CD4-positive, alpha-beta T cell (primary cell): ENCODE data around the gene BTRC. TPM values are rescaled to one million over a fixed set of nuclear protein-coding genes. Genes with fewer than 3 reads are reported as not detected.

Experiments used
- ATAC-seq: fragments of 200-7000 bp; cut with Tn5 transposase; one replicate; pipeline ENCODE4 v1.10.0; 2022; ENCODE audit warnings: mild to moderate bottlenecking; ENCODE audit not compliant: poor library complexity
- CTCF ChIA-PET: fragments of 350-600 bp; sonication (Branson Sonifier 250); formaldehyde crosslinking; loops from one replicate; lab custom pipeline; 2021; ENCODE audit warnings: antibody characterized with exemption, inconsistent platforms; lab: Charles Lee
- POLR2A ChIA-PET: fragments of 350-600 bp; sonication (Branson Sonifier 250); formaldehyde crosslinking; loops from one replicate; lab custom pipeline; 2021; ENCODE audit warnings: antibody characterized with exemption, inconsistent platforms; lab: Charles Lee
- DNase-seq, 14 experiments: peaks; one replicate each; pipeline ENCODE4 v3.0.0-alpha.2; 2013 to 2020; ENCODE audit warnings: mixed read lengths in 2 of 14
- H3K27ac ChIP-seq, 2 donors: one replicate each; pipeline versions ENCODE4 v1.5.1 to v1.7.0; 2013; ENCODE audit warnings: low read length in 2 of 2, low read depth in 1 of 2, mild to moderate bottlenecking in 1 of 2
- H3K27me3 ChIP-seq, 2 experiments: 1 replicate in 1 of 2; 2 replicates in 1 of 2; pipeline versions ENCODE4 v1.6.1 to v1.7.0; 2013; ENCODE audit warnings: low read length in 2 of 2, control low read depth in 1 of 2, mild to moderate bottlenecking in 1 of 2, moderate library complexity in 1 of 2; ENCODE audit not compliant: insufficient read depth in 2 of 2, control insufficient read depth in 1 of 2
- H3K36me3 ChIP-seq: one replicate; pipeline ENCODE4 v1.6.1; 2013; ENCODE audit warnings: low read length, control low read depth; ENCODE audit not compliant: insufficient read depth
- H3K4me1 ChIP-seq: one replicate; pipeline ENCODE4 v1.6.1; 2013; ENCODE audit warnings: low read length, control low read depth; ENCODE audit not compliant: insufficient read depth
- H3K4me3 ChIP-seq: one replicate; pipeline ENCODE4 v1.5.1; 2013; ENCODE audit warnings: mild to moderate bottlenecking, low read length, moderate library complexity
- H3K9me3 ChIP-seq, 2 experiments: 1 replicate in 1 of 2; 2 replicates in 1 of 2; pipeline versions ENCODE4 v1.6.1 to v1.7.0; 2013; ENCODE audit warnings: low read length in 2 of 2, mild to moderate bottlenecking in 2 of 2, control low read depth in 1 of 2, moderate library complexity in 1 of 2; ENCODE audit not compliant: control insufficient read depth in 1 of 2, insufficient read depth in 1 of 2
- H3K27ac Mint-ChIP-seq: one replicate; pipeline ENCODE4 v1.8.0; 2020; ENCODE audit warnings: mixed read lengths
- H3K27me3 Mint-ChIP-seq: one replicate; pipeline ENCODE4 v1.8.0; 2021; ENCODE audit warnings: mixed read lengths
- H3K36me3 Mint-ChIP-seq: one replicate; pipeline ENCODE4 v1.8.0; 2021; ENCODE audit warnings: low read depth, mixed read lengths
- H3K4me1 Mint-ChIP-seq: one replicate; pipeline ENCODE4 v1.8.0; 2021; ENCODE audit warnings: low read depth, mixed read lengths
- H3K4me3 Mint-ChIP-seq: one replicate; pipeline ENCODE4 v1.8.0; 2020; ENCODE audit warnings: mild to moderate bottlenecking, mixed read lengths
- H3K9me3 Mint-ChIP-seq: one replicate; pipeline ENCODE4 v1.8.0; 2020; ENCODE audit warnings: mixed read lengths
- CTCF ChIP-seq: fragments of 200-600 bp; IDR thresholded peaks from one replicate; pipeline ENCODE4 v1.8.0; 2022; ENCODE audit warnings: antibody characterized with exemption, mild to moderate bottlenecking
- intact Hi-C, 2 experiments: fragments of 100-400 bp; cut with DNase I in 1 of 2; cut with micrococcal nuclease in 1 of 2; formaldehyde crosslinking; loops; one replicate each; pipeline versions ENCODE4 v1.15.1 to v1.9.0; 2023 to 2025; cut with DNase I, micrococcal nuclease
- total RNA-seq, 174 experiments: library from RNA in 2 of 174; stranded (reverse) in 2 of 174; gene quantifications; one replicate each; pipeline ENCODE4 v1.2.3 and lab custom pipeline; 2021 to 2026

BTRC gene
- total RNA-seq, 2 experiments from 2014 or later, result 13.1 to 13.2 TPM

GRCh38 chr10:101363850-101364400 is 10.0 kb downstream of the BTRC start:
- H3K4me3 Mint-ChIP-seq, result no peak overlapping the region
- POLR2A ChIA-PET, result interaction anchor here (0.7 kb wide), 1 partner anchor 26 kb away, joined by 3 read pairs; no protein-coding TSS in a partner anchor
- H3K27me3 Mint-ChIP-seq, result no peaks in the 10 kb centered on the region
- peaks cover 26% of the 10 kb centered on the region for H3K4me1 Mint-ChIP-seq
- Histone ChIP-seq H3K27ac (no peak overlapping the region), H3K36me3 (peaks cover 3% of the 10 kb centered on the region), H3K9me3 (no peaks in the 10 kb centered on the region), H3K27me3 (no peaks in the 10 kb centered on the region), H3K4me1 (no peaks in the 10 kb centered on the region), H3K4me3 (no peak overlapping the region)
- no peak overlapping the region for H3K27ac Mint-ChIP-seq
- DNase-seq (no peak), ATAC-seq (no peak)
- CTCF ChIA-PET, result interaction anchor here (1.2 kb wide), 1 partner anchor 103 kb away, joined by 4 read pairs; no protein-coding TSS in a partner anchor
- intact Hi-C loops, result no loop called here
- no peaks in the 10 kb centered on the region for H3K9me3 Mint-ChIP-seq
- TF ChIP-seq CTCF, result no peak
- peaks cover 22% of the 10 kb centered on the region for H3K36me3 Mint-ChIP-seq

GRCh38 chr10:101364721-101365120 is 10.8 kb downstream of the BTRC start:
- ChIA-PET POLR2A (no interaction called here), CTCF (no interaction called here)
- H3K36me3 Mint-ChIP-seq, result peaks cover 30% of the 10 kb centered on the region

GRCh38 chr10:101367569-101368453 is 13.8 kb downstream of the BTRC start:
- Histone ChIP-seq H3K4me1 (no peaks in the 10 kb centered on the region), H3K9me3 (no peaks in the 10 kb centered on the region), H3K4me3 (no peak overlapping the region), H3K27me3 (no peaks in the 10 kb centered on the region), H3K27ac (no peak overlapping the region), H3K36me3 (peaks cover 10% of the 10 kb centered on the region)
- Mint-ChIP-seq H3K27ac (no peak overlapping the region), H3K4me1 (peaks cover 28% of the 10 kb centered on the region), H3K4me3 (no peak overlapping the region), H3K27me3 (no peaks in the 10 kb centered on the region), H3K9me3 (no peaks in the 10 kb centered on the region), H3K36me3 (peaks cover 46% of the 10 kb centered on the region)
- intact Hi-C loops, result no loop called here
- ATAC-seq (no peak), DNase-seq (no peak)
- no peak for TF ChIP-seq CTCF
- ChIA-PET POLR2A (no interaction called here), CTCF (interaction anchor here (1.4 kb wide), 1 partner anchor 99 kb away, joined by 4 read pairs; no protein-coding TSS in a partner anchor)

More at GRCh38 chr10:101364721-101365120, 10.8 kb downstream of the BTRC start:
- no peaks in the 10 kb centered on the region for H3K9me3 Mint-ChIP-seq
- no peaks in the 10 kb centered on the region for H3K9me3 ChIP-seq
- no peak overlapping the region for H3K27ac ChIP-seq
- ATAC-seq, result no peak
- H3K4me1 ChIP-seq, result no peaks in the 10 kb centered on the region
- no peak for DNase-seq
- peaks cover 3% of the 10 kb centered on the region for H3K36me3 ChIP-seq
- no peak overlapping the region for H3K27ac Mint-ChIP-seq
- no peak overlapping the region for H3K4me3 ChIP-seq
- intact Hi-C loops, result no loop called here
- H3K4me3 Mint-ChIP-seq, result no peak overlapping the region
- peaks cover 29% of the 10 kb centered on the region for H3K4me1 Mint-ChIP-seq
- H3K27me3 Mint-ChIP-seq, result no peaks in the 10 kb centered on the region
- no peak for TF ChIP-seq CTCF
- no peaks in the 10 kb centered on the region for H3K27me3 ChIP-seq
